Neural progenitor cell (in vitro differentiated cells): ENCODE data around the gene TGFBR2. TPM values are rescaled to one million over a fixed set of nuclear protein-coding genes. Genes with fewer than 3 reads are reported as not detected.

Experiments
- DNase-seq: peaks from one replicate; pipeline ENCODE4 v3.0.0-alpha.2; 2016; ENCODE audit warnings: low spot score
- H2AFZ ChIP-seq: fragments of 200-600 bp; sonication (generic); replicated peaks from 2 replicates; pipeline ENCODE4 v1.6.1; 2016; ENCODE audit warnings: antibody characterized with exemption
- H3F3A ChIP-seq: fragments of 200-600 bp; sonication (generic); 2 replicates; pipeline ENCODE4 v1.6.1; 2016; ENCODE audit warnings: antibody characterized with exemption, low read depth
- H3K27ac ChIP-seq: fragments of 200-600 bp; sonication (generic); 2 replicates; pipeline ENCODE4 v1.5.1; 2016; ENCODE audit warnings: mild to moderate bottlenecking
- H3K27me3 ChIP-seq: fragments of 200-600 bp; sonication (generic); 2 replicates; pipeline ENCODE4 v1.6.1; 2016; ENCODE audit warnings: mild to moderate bottlenecking, moderate library complexity
- H3K36me3 ChIP-seq: fragments of 200-600 bp; sonication (generic); 2 replicates; pipeline ENCODE4 v1.5.1; 2016
- H3K4me1 ChIP-seq: fragments of 200-600 bp; sonication (generic); 2 replicates; pipeline ENCODE4 v1.6.1; 2016; ENCODE audit warnings: mixed run types
- H3K4me2 ChIP-seq: fragments of 200-600 bp; sonication (generic); 2 replicates; pipeline ENCODE4 v1.6.1; 2016
- H3K4me3 ChIP-seq: fragments of 200-600 bp; sonication (generic); 2 replicates; pipeline ENCODE4 v1.5.1; 2016
- H3K79me2 ChIP-seq: fragments of 200-600 bp; sonication (generic); 2 replicates; pipeline ENCODE4 v1.6.1; 2016; ENCODE audit warnings: low read depth
- H3K9ac ChIP-seq: fragments of 200-600 bp; sonication (generic); 2 replicates; pipeline ENCODE4 v1.6.1; 2016
- H3K9me3 ChIP-seq: fragments of 200-600 bp; sonication (generic); 2 replicates; pipeline ENCODE4 v1.5.1; 2016; ENCODE audit warnings: low read depth
- H4K20me1 ChIP-seq: fragments of 200-600 bp; sonication (generic); 2 replicates; pipeline ENCODE4 v1.6.1; 2016; ENCODE audit warnings: low read depth
- H3K27ac Mint-ChIP-seq: 3 replicates; pipeline ENCODE4 v1.8.0; 2021; ENCODE audit warnings: mixed read lengths
- H3K27me3 Mint-ChIP-seq: 2 replicates; pipeline ENCODE4 v1.8.0; 2022; ENCODE audit warnings: low read depth, mild to moderate bottlenecking, inconsistent platforms, moderate library complexity, mixed read lengths; ENCODE audit not compliant: insufficient read depth
- H3K36me3 Mint-ChIP-seq: 3 replicates; pipeline ENCODE4 v1.8.0; 2021; ENCODE audit warnings: mixed read lengths
- H3K4me1 Mint-ChIP-seq: 3 replicates; pipeline ENCODE4 v1.8.0; 2021; ENCODE audit warnings: mixed read lengths
- H3K4me3 Mint-ChIP-seq: 3 replicates; pipeline ENCODE4 v1.8.0; 2021; ENCODE audit warnings: mild to moderate bottlenecking, moderate library complexity, mixed read lengths
- H3K9me3 Mint-ChIP-seq: 3 replicates; pipeline ENCODE4 v1.8.0; 2020; ENCODE audit warnings: mixed read lengths
- CTCF ChIP-seq: fragments of 200-600 bp; sonication (generic); IDR thresholded peaks from 2 replicates; pipeline ENCODE4 v1.5.1; 2017; ENCODE audit warnings: antibody characterized with exemption, mild to moderate bottlenecking
- EZH2 ChIP-seq: fragments of 200-600 bp; sonication (generic); IDR thresholded peaks from 2 replicates; pipeline ENCODE4 v1.6.1; 2017; ENCODE audit warnings: antibody characterized with exemption, mild to moderate bottlenecking, moderate library complexity
- EZH2phosphoT487 ChIP-seq: fragments of 200-600 bp; sonication (generic); IDR thresholded peaks from 2 replicates; pipeline ENCODE4 v1.6.1; 2017; ENCODE audit warnings: antibody characterized with exemption
- total RNA-seq: library from RNA; depleted of rRNA; stranded (reverse); fragments of >200 nt; gene quantifications from 2 replicates; pipeline ENCODE4 v1.2.3, GENCODE V29; 2015; ENCODE audit warnings: low replicate concordance

The TGFBR2 gene
- total RNA-seq, 1 donor from 2014 or later, result 7.3 TPM

DNA sequence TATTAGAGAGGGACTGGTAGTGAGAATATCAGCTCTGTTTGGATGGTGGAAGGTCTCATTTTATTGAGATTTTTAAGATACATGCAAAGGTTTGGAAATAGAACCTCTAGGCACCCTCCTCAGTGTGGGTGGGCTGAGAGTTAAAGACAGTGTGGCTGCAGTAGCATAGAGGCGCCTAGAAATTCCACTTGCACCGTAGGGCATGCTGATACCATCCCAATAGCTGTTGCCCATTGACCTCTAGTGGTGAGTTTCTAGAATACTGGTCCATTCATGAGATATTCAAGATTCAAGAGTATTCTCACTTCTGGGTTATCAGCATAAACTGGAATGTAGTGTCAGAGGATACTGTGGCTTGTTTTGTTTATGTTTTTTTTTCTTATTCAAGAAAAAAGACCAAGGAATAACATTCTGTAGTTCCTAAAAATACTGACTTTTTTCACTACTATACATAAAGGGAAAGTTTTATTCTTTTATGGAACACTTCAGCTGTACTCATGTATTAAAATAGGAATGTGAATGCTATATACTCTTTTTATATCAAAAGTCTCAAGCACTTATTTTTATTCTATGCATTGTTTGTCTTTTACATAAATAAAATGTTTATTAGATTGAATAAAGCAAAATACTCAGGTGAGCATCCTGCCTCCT lies 87.2 kb downstream of the TGFBR2 start:
- H3K27ac ChIP-seq, result no peak overlapping the region
- H3K4me1 ChIP-seq, result peaks cover 3% of the 10 kb centered on the region
- no peaks in the 10 kb centered on the region for H3K36me3 ChIP-seq
- no peaks in the 10 kb centered on the region for H3F3A ChIP-seq
- H3K27me3 ChIP-seq, result no peaks in the 10 kb centered on the region
- no peaks in the 10 kb centered on the region for H3K9me3 ChIP-seq
- no peak for TF ChIP-seq EZH2
- peak; percentile 93 for TF ChIP-seq CTCF
- no peak overlapping the region for H3K4me3 ChIP-seq
- no peak overlapping the region for H3K4me3 Mint-ChIP-seq
- no peaks in the 10 kb centered on the region for H3K79me2 ChIP-seq
- H3K4me2 ChIP-seq, result no peak overlapping the region
- H3K27me3 Mint-ChIP-seq, result peaks cover 2% of the 10 kb centered on the region
- no peak overlapping the region for H3K9ac ChIP-seq
- no peak overlapping the region for H2AFZ ChIP-seq
- peak; percentile 84 for DNase-seq
- H4K20me1 ChIP-seq, result no peaks in the 10 kb centered on the region
- H3K9me3 Mint-ChIP-seq, result no peaks in the 10 kb centered on the region
- H3K4me1 Mint-ChIP-seq, result peaks cover 12% of the 10 kb centered on the region
- peaks cover 29% of the 10 kb centered on the region for H3K36me3 Mint-ChIP-seq
- no peak overlapping the region for H3K27ac Mint-ChIP-seq

GRCh38 chr3:30694148-30694547 lies 87.7 kb downstream of the TGFBR2 start:
- Mint-ChIP-seq H3K4me3 (no peak overlapping the region), H3K27ac (no peak overlapping the region)
- no peak overlapping the region for H3K27ac ChIP-seq

DNA sequence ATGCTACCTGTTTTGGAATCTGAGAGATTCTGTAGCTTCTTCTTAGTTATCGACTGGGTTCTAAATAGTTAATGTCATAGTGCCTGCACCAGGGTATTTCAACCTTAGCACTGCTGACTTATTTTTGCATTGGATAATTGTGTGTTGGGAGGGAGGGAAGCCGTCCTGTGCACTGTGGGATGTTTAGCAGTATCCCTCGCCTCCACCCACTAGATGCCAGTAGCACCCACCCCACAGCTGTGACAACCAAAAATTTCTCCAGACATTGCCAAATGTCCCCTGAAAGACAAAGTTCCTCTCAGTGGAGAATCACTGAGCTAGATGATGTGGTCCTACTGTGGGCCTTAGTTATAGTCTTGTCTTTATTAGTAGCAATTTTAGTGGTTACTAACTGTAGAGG lies 88.3 kb downstream of the TGFBR2 start:
- Histone ChIP-seq H3K4me3 (no peak overlapping the region), H3K9ac (no peak overlapping the region), H3K4me1 (peaks cover 3% of the 10 kb centered on the region), H3K36me3 (no peaks in the 10 kb centered on the region), H3F3A (no peaks in the 10 kb centered on the region), H2AFZ (no peak overlapping the region), H4K20me1 (no peaks in the 10 kb centered on the region), H3K9me3 (no peaks in the 10 kb centered on the region), H3K27ac (no peak overlapping the region), H3K79me2 (no peaks in the 10 kb centered on the region), H3K27me3 (no peaks in the 10 kb centered on the region), H3K4me2 (no peak overlapping the region)
- Mint-ChIP-seq H3K27ac (no peak overlapping the region), H3K4me1 (peaks cover 12% of the 10 kb centered on the region), H3K9me3 (no peaks in the 10 kb centered on the region), H3K36me3 (peaks cover 24% of the 10 kb centered on the region), H3K4me3 (no peak overlapping the region), H3K27me3 (peaks cover 2% of the 10 kb centered on the region)
- no peak for DNase-seq
- TF ChIP-seq EZH2phosphoT487 (no peak), CTCF (no peak), EZH2 (no peak)

More at GRCh38 chr3:30694148-30694547, 87.7 kb downstream of the TGFBR2 start:
- no peak overlapping the region for H3K4me2 ChIP-seq
- no peaks in the 10 kb centered on the region for H4K20me1 ChIP-seq
- DNase-seq, result no peak
- H3K36me3 ChIP-seq, result no peaks in the 10 kb centered on the region
- H3K27me3 ChIP-seq, result no peaks in the 10 kb centered on the region
- no peaks in the 10 kb centered on the region for H3K79me2 ChIP-seq
- H3K4me1 ChIP-seq, result peaks cover 3% of the 10 kb centered on the region
- H2AFZ ChIP-seq, result no peak overlapping the region
- peaks cover 2% of the 10 kb centered on the region for H3K27me3 Mint-ChIP-seq
- no peak overlapping the region for H3K4me3 ChIP-seq
- no peaks in the 10 kb centered on the region for H3F3A ChIP-seq
- H3K36me3 Mint-ChIP-seq, result peaks cover 25% of the 10 kb centered on the region
- H3K4me1 Mint-ChIP-seq, result peaks cover 12% of the 10 kb centered on the region
- no peak for TF ChIP-seq CTCF
- TF ChIP-seq EZH2, result no peak
- no peak for TF ChIP-seq EZH2phosphoT487
- H3K9ac ChIP-seq, result no peak overlapping the region
- no peaks in the 10 kb centered on the region for H3K9me3 ChIP-seq
- H3K9me3 Mint-ChIP-seq, result no peaks in the 10 kb centered on the region
